Liver (tissue), 3 donors: ENCODE results near the gene FIGNL1.

Experiments used
- EGR1 ChIP-seq, 2 donors: IDR thresholded peaks; 2 replicates each; pipeline ENCODE4 v1.6.1; 2016 to 2018; ENCODE audit warnings: antibody characterized with exemption in 2 of 2, low read depth in 2 of 2
- FOXA1 ChIP-seq: IDR thresholded peaks from 2 replicates; pipeline ENCODE4 v1.6.1; 2016; ENCODE audit warnings: antibody characterized with exemption
- JUND ChIP-seq, 2 donors: IDR thresholded peaks; 2 replicates each; pipeline ENCODE4 v1.6.1; 2016; ENCODE audit warnings: antibody characterized with exemption in 2 of 2
- RAD21 ChIP-seq, 2 donors: IDR thresholded peaks; 2 replicates each; pipeline ENCODE4 v1.6.1; 2016; ENCODE audit warnings: antibody characterized with exemption in 2 of 2, mild to moderate bottlenecking in 2 of 2
- TAF1 ChIP-seq: conservative IDR thresholded peaks from 2 replicates; pipeline ENCODE4 v1.6.1; 2016; ENCODE audit warnings: antibody characterized with exemption, mild to moderate bottlenecking
- ZBTB33 ChIP-seq: IDR thresholded peaks from 2 replicates; pipeline ENCODE4 v1.6.1; 2016; ENCODE audit warnings: antibody characterized with exemption
- TF ChIP-seq, protein P1 (sequence below): fragments of 150-350 bp; IDR thresholded peaks from 2 replicates; pipeline ENCODE4 v1.5.1; 2017; ENCODE audit warnings: improper control_type of control experiment, low read depth, low read length; ENCODE audit not compliant: missing input control
- TF ChIP-seq, protein P2 (sequence below): IDR thresholded peaks from 2 replicates; pipeline ENCODE4 v1.6.1; 2016; ENCODE audit warnings: antibody characterized with exemption, mild to moderate bottlenecking
- donor health status: healthy.
- donor health status: healthy.

DNA sequence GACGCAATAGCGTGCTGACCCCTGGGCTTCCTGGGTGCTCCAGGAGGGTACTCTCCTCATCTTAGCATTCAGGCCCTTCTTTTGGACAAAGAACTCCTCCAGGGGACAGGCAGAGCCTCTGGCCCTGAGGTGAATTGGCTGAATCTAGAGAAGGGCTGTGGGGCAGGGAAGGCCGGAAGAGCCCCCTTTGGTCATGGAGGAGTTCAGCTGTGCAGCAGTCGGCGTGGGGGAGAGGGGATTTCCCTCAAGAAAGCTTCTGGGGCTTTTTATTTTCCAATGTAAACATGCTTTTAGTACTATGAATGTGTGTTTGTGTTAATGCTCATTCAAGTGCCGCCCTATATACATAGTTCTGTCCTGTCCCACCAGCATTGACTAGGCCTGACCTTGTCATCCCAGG, 38.8 kb downstream of the FIGNL1 start:
- TF ChIP-seq EGR1 (IDR thresholded peaks at IDR 0.05; ENCODE audit: low read depth in 2 of 2): no peak
- no peak for TF ChIP-seq JUND (IDR thresholded peaks at IDR 0.05)
- TF ChIP-seq, protein P1, sequence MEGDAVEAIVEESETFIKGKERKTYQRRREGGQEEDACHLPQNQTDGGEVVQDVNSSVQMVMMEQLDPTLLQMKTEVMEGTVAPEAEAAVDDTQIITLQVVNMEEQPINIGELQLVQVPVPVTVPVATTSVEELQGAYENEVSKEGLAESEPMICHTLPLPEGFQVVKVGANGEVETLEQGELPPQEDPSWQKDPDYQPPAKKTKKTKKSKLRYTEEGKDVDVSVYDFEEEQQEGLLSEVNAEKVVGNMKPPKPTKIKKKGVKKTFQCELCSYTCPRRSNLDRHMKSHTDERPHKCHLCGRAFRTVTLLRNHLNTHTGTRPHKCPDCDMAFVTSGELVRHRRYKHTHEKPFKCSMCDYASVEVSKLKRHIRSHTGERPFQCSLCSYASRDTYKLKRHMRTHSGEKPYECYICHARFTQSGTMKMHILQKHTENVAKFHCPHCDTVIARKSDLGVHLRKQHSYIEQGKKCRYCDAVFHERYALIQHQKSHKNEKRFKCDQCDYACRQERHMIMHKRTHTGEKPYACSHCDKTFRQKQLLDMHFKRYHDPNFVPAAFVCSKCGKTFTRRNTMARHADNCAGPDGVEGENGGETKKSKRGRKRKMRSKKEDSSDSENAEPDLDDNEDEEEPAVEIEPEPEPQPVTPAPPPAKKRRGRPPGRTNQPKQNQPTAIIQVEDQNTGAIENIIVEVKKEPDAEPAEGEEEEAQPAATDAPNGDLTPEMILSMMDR: no peak
- TF ChIP-seq, protein P2, sequence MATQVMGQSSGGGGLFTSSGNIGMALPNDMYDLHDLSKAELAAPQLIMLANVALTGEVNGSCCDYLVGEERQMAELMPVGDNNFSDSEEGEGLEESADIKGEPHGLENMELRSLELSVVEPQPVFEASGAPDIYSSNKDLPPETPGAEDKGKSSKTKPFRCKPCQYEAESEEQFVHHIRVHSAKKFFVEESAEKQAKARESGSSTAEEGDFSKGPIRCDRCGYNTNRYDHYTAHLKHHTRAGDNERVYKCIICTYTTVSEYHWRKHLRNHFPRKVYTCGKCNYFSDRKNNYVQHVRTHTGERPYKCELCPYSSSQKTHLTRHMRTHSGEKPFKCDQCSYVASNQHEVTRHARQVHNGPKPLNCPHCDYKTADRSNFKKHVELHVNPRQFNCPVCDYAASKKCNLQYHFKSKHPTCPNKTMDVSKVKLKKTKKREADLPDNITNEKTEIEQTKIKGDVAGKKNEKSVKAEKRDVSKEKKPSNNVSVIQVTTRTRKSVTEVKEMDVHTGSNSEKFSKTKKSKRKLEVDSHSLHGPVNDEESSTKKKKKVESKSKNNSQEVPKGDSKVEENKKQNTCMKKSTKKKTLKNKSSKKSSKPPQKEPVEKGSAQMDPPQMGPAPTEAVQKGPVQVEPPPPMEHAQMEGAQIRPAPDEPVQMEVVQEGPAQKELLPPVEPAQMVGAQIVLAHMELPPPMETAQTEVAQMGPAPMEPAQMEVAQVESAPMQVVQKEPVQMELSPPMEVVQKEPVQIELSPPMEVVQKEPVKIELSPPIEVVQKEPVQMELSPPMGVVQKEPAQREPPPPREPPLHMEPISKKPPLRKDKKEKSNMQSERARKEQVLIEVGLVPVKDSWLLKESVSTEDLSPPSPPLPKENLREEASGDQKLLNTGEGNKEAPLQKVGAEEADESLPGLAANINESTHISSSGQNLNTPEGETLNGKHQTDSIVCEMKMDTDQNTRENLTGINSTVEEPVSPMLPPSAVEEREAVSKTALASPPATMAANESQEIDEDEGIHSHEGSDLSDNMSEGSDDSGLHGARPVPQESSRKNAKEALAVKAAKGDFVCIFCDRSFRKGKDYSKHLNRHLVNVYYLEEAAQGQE: no peak
- no peak for TF ChIP-seq TAF1
- TF ChIP-seq FOXA1: no peak
- TF ChIP-seq ZBTB33: no peak
- TF ChIP-seq RAD21 (IDR thresholded peaks at IDR 0.05): no peak
